ENCODE measurements around the gene TDRD3.

DNA sequence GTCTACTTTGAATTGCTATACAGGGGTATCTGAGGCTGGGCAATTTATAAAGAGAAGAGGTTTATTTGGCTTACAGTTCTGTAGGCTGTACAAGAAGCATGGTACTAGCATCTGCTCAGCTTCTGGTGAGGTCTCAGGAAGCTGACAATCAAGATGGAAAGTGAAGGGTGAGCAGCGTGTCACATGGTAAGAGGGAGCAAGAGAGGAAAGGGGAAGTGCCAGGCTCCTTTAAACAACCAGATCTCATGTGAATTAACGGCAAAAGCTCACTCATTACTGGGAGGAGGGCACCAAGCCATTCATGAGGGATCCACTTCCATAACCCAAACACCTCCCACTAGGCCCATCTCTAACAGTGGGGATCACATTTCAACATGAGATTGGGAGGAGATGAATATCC, 222.4 kb downstream of the TDRD3 start:
- TF ChIP-seq EP300 (IDR thresholded peaks at IDR 0.05; ENCODE audit: borderline replicate concordance) (no peak), YY1 (IDR thresholded peaks at IDR 0.05; ENCODE audit: low read depth) (no peak)
- TF ChIP-seq, protein P1, sequence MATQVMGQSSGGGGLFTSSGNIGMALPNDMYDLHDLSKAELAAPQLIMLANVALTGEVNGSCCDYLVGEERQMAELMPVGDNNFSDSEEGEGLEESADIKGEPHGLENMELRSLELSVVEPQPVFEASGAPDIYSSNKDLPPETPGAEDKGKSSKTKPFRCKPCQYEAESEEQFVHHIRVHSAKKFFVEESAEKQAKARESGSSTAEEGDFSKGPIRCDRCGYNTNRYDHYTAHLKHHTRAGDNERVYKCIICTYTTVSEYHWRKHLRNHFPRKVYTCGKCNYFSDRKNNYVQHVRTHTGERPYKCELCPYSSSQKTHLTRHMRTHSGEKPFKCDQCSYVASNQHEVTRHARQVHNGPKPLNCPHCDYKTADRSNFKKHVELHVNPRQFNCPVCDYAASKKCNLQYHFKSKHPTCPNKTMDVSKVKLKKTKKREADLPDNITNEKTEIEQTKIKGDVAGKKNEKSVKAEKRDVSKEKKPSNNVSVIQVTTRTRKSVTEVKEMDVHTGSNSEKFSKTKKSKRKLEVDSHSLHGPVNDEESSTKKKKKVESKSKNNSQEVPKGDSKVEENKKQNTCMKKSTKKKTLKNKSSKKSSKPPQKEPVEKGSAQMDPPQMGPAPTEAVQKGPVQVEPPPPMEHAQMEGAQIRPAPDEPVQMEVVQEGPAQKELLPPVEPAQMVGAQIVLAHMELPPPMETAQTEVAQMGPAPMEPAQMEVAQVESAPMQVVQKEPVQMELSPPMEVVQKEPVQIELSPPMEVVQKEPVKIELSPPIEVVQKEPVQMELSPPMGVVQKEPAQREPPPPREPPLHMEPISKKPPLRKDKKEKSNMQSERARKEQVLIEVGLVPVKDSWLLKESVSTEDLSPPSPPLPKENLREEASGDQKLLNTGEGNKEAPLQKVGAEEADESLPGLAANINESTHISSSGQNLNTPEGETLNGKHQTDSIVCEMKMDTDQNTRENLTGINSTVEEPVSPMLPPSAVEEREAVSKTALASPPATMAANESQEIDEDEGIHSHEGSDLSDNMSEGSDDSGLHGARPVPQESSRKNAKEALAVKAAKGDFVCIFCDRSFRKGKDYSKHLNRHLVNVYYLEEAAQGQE (IDR thresholded peaks at IDR 0.05; ENCODE audit: low read depth), result no peak
